Activated CD8-positive, alpha-beta T cell treated with anti-CD3 and anti-CD28 coated beads, Interleukin-2, amount 10 ng/mL, durations not matched to agents 7 days and 5 days (primary cell): ENCODE measurements around the gene GDPD4. TPM values are rescaled to one million over a fixed set of nuclear protein-coding genes. Genes with fewer than 3 reads are reported as not detected.
"Not testable (repeated sequence)": the region's sequence is repeated elsewhere in the genome, so short reads cannot be mapped to it uniquely, and the experiment has no call there.

ENCODE experiments used
- ATAC-seq: fragments of 150-1000 bp; cut with Tn5 transposase; one replicate; pipeline ENCODE4 v1.10.0; 2021; ENCODE audit warnings: moderate library complexity
- CTCF ChIA-PET: fragments of 350-600 bp; sonication (Branson Sonifier 250); formaldehyde crosslinking; loops from one replicate; lab custom pipeline; 2021; ENCODE audit warnings: antibody characterized with exemption; lab: Charles Lee
- POLR2A ChIA-PET: fragments of 350-600 bp; sonication (Branson Sonifier 250); formaldehyde crosslinking; loops from one replicate; lab custom pipeline; 2021; ENCODE audit warnings: antibody characterized with exemption; lab: Charles Lee
- DNase-seq: peaks from one replicate; pipeline ENCODE4 v3.0.0-alpha.2; 2020
- H3K27ac Mint-ChIP-seq: one replicate; pipeline ENCODE4 v1.8.0; 2021; ENCODE audit warnings: mild to moderate bottlenecking, mixed read lengths
- H3K27me3 Mint-ChIP-seq: one replicate; pipeline ENCODE4 v1.8.0; 2021; ENCODE audit warnings: low read depth, mixed read lengths
- H3K36me3 Mint-ChIP-seq: one replicate; pipeline ENCODE4 v1.8.0; 2021; ENCODE audit warnings: low read depth, mixed read lengths
- H3K4me1 Mint-ChIP-seq: one replicate; pipeline ENCODE4 v1.8.0; 2021; ENCODE audit warnings: low read depth, mixed read lengths
- H3K4me3 Mint-ChIP-seq: one replicate; pipeline ENCODE4 v1.8.0; 2021; ENCODE audit warnings: mild to moderate bottlenecking, mixed read lengths
- H3K9me3 Mint-ChIP-seq: one replicate; pipeline ENCODE4 v1.8.0; 2022; ENCODE audit warnings: mixed read lengths; ENCODE audit not compliant: insufficient read depth
- total RNA-seq, 2 experiments: library from RNA; stranded (reverse); gene quantifications; one replicate each; pipeline ENCODE4 v1.2.3, GENCODE V29; 2021

The GDPD4 gene
- total RNA-seq, 2 experiments from 2014 or later, result not detected

GRCh38 chr11:77316733-77317342 lies 15.4 kb upstream of the GDPD4 start:
- ChIA-PET POLR2A (no interaction called here), CTCF (no interaction called here)
- peaks cover 8% of the 10 kb centered on the region for H3K27me3 Mint-ChIP-seq
- H3K4me1 Mint-ChIP-seq, result peaks cover 5% of the 10 kb centered on the region
- H3K4me3 Mint-ChIP-seq, result no peak overlapping the region
- DNase-seq (no peak), ATAC-seq (no peak)
- H3K27ac Mint-ChIP-seq, result no peak overlapping the region
- H3K36me3 Mint-ChIP-seq, result peaks cover 2% of the 10 kb centered on the region
- H3K9me3 Mint-ChIP-seq, result no peaks in the 10 kb centered on the region

GRCh38 chr11:77312107-77312506 lies 10.6 kb upstream of the GDPD4 start:
- no peaks in the 10 kb centered on the region for H3K36me3 Mint-ChIP-seq
- ChIA-PET CTCF (no interaction called here), POLR2A (no interaction called here)
- no peak overlapping the region for H3K4me3 Mint-ChIP-seq
- H3K4me1 Mint-ChIP-seq, result no peaks in the 10 kb centered on the region
- H3K27ac Mint-ChIP-seq, result no peak overlapping the region
- DNase-seq, result no peak
- H3K27me3 Mint-ChIP-seq, result peaks cover 10% of the 10 kb centered on the region
- no peaks in the 10 kb centered on the region for H3K9me3 Mint-ChIP-seq
- ATAC-seq, result no peak

GRCh38 chr11:77311701-77312100 lies 10.2 kb upstream of the GDPD4 start:
- ATAC-seq (no peak), DNase-seq (no peak)
- Mint-ChIP-seq H3K27me3 (peaks cover 10% of the 10 kb centered on the region), H3K9me3 (no peaks in the 10 kb centered on the region), H3K27ac (no peak overlapping the region), H3K4me1 (no peaks in the 10 kb centered on the region), H3K36me3 (no peaks in the 10 kb centered on the region), H3K4me3 (no peak overlapping the region)
- POLR2A ChIA-PET, result no interaction called here
- CTCF ChIA-PET, result no interaction called here

- ChIA-PET CTCF (no interaction called here), POLR2A (no interaction called here)
- no peaks in the 10 kb centered on the region for H3K9me3 Mint-ChIP-seq
- no peak overlapping the region for H3K4me3 Mint-ChIP-seq
- H3K36me3 Mint-ChIP-seq, result no peaks in the 10 kb centered on the region
- DNase-seq (no peak), ATAC-seq (no peak)
- H3K27me3 Mint-ChIP-seq, result peaks cover 5% of the 10 kb centered on the region
- H3K27ac Mint-ChIP-seq, result no peak overlapping the region
- H3K4me1 Mint-ChIP-seq, result no peaks in the 10 kb centered on the region
Observed at GRCh38 chr11:77310721-77311120, 9.2 kb upstream of the GDPD4 start.

GRCh38 chr11:77309401-77310085 lies 8.1 kb upstream of the GDPD4 start:
- DNase-seq (no peak), ATAC-seq (no peak)
- ChIA-PET CTCF (interaction anchor here (0.7 kb wide), 1 partner anchor 117 kb away, joined by 3 read pairs; no protein-coding TSS in a partner anchor), POLR2A (interaction anchor here (0.6 kb wide), 1 partner anchor 1016 kb away, joined by 3 read pairs; no protein-coding TSS in a partner anchor)
- no peak overlapping the region for H3K4me3 Mint-ChIP-seq
- H3K4me1 Mint-ChIP-seq, result no peaks in the 10 kb centered on the region
- H3K36me3 Mint-ChIP-seq, result no peaks in the 10 kb centered on the region
- H3K9me3 Mint-ChIP-seq, result no peaks in the 10 kb centered on the region
- H3K27me3 Mint-ChIP-seq, result peaks cover 2% of the 10 kb centered on the region
- H3K27ac Mint-ChIP-seq, result no peak overlapping the region

- peaks cover 2% of the 10 kb centered on the region for H3K27me3 Mint-ChIP-seq
- H3K4me3 Mint-ChIP-seq, result no peak overlapping the region
- no peaks in the 10 kb centered on the region for H3K36me3 Mint-ChIP-seq
- no peaks in the 10 kb centered on the region for H3K9me3 Mint-ChIP-seq
- DNase-seq (no peak), ATAC-seq (no peak)
- POLR2A ChIA-PET, result interaction anchor here (0.6 kb wide), 1 partner anchor 1015 kb away, joined by 3 read pairs; no protein-coding TSS in a partner anchor
- CTCF ChIA-PET, result no interaction called here
- no peak overlapping the region for H3K27ac Mint-ChIP-seq
- no peaks in the 10 kb centered on the region for H3K4me1 Mint-ChIP-seq
Observed at GRCh38 chr11:77308838-77309237, 7.4 kb upstream of the GDPD4 start.

- Mint-ChIP-seq H3K36me3 (no peaks in the 10 kb centered on the region), H3K4me1 (no peaks in the 10 kb centered on the region), H3K27ac (no peak overlapping the region), H3K27me3 (peaks cover 9% of the 10 kb centered on the region), H3K9me3 (no peaks in the 10 kb centered on the region), H3K4me3 (no peak overlapping the region)
- DNase-seq (no peak), ATAC-seq (no peak)
- ChIA-PET POLR2A (no interaction called here), CTCF (no interaction called here)
Observed at GRCh38 chr11:77303328-77303727, 1.8 kb upstream of the GDPD4 start.

- no peak for DNase-seq
- POLR2A ChIA-PET, result no interaction called here
- Mint-ChIP-seq H3K36me3 (no peaks in the 10 kb centered on the region), H3K27ac (no peak overlapping the region), H3K4me1 (no peaks in the 10 kb centered on the region), H3K9me3 (no peaks in the 10 kb centered on the region), H3K4me3 (no peak overlapping the region), H3K27me3 (peaks cover 9% of the 10 kb centered on the region)
- CTCF ChIA-PET, result no interaction called here
- ATAC-seq, result no peak
Observed at GRCh38 chr11:77302752-77303151, 1.3 kb upstream of the GDPD4 start.

GRCh38 chr11:77300695-77301094 lies 791 bp downstream of the GDPD4 start:
- Mint-ChIP-seq H3K4me1 (no peaks in the 10 kb centered on the region), H3K27me3 (peaks cover 9% of the 10 kb centered on the region), H3K27ac (no peak overlapping the region), H3K4me3 (no peak overlapping the region), H3K9me3 (no peaks in the 10 kb centered on the region), H3K36me3 (no peaks in the 10 kb centered on the region)
- DNase-seq, result no peak
- CTCF ChIA-PET, result no interaction called here
- ATAC-seq, result no peak
- POLR2A ChIA-PET, result no interaction called here

GRCh38 chr11:77300028-77300427 lies 1.5 kb downstream of the GDPD4 start:
- H3K36me3 Mint-ChIP-seq, H3K4me1 Mint-ChIP-seq, DNase-seq, H3K4me3 Mint-ChIP-seq, H3K9me3 Mint-ChIP-seq, CTCF ChIA-PET, H3K27ac Mint-ChIP-seq, ATAC-seq, H3K27me3 Mint-ChIP-seq: not testable (repeated sequence)
- POLR2A ChIA-PET, result interaction anchor here (0.6 kb wide), 1 partner anchor 518 kb away, joined by 4 read pairs; no protein-coding TSS in a partner anchor

GRCh38 chr11:77299528-77299993 lies 1.9 kb downstream of the GDPD4 start:
- no peak overlapping the region for H3K4me3 Mint-ChIP-seq
- no peak overlapping the region for H3K27ac Mint-ChIP-seq
- POLR2A ChIA-PET, result no interaction called here
- CTCF ChIA-PET, result no interaction called here
- ATAC-seq (no peak), DNase-seq (no peak)
- peaks cover 10% of the 10 kb centered on the region for H3K27me3 Mint-ChIP-seq
- no peaks in the 10 kb centered on the region for H3K36me3 Mint-ChIP-seq
- no peaks in the 10 kb centered on the region for H3K9me3 Mint-ChIP-seq
- no peaks in the 10 kb centered on the region for H3K4me1 Mint-ChIP-seq

- no peak for DNase-seq
- no peak overlapping the region for H3K27ac Mint-ChIP-seq
- H3K27me3 Mint-ChIP-seq, result peaks cover 24% of the 10 kb centered on the region
- no peak overlapping the region for H3K4me3 Mint-ChIP-seq
- no peaks in the 10 kb centered on the region for H3K9me3 Mint-ChIP-seq
- ATAC-seq, result no peak
- ChIA-PET CTCF (no interaction called here), POLR2A (interaction anchor here (0.7 kb wide), 1 partner anchor 323 kb away, joined by 3 read pairs; no protein-coding TSS in a partner anchor)
- no peaks in the 10 kb centered on the region for H3K4me1 Mint-ChIP-seq
- no peaks in the 10 kb centered on the region for H3K36me3 Mint-ChIP-seq
Observed at GRCh38 chr11:77294040-77294439, 7.4 kb downstream of the GDPD4 start.
